Inferior parietal cortex (tissue), 1 donor: ENCODE results near the gene OCIAD1.
"Not testable (repeated sequence)": the region's sequence is repeated elsewhere in the genome, so short reads cannot be mapped to it uniquely, and the experiment has no call there.

Experiments
- DNase-seq: peaks from one replicate; pipeline ENCODE4 v3.0.0-alpha.2; 2016; ENCODE audit errors: extremely low spot score

The OCIAD1 gene

DNA sequence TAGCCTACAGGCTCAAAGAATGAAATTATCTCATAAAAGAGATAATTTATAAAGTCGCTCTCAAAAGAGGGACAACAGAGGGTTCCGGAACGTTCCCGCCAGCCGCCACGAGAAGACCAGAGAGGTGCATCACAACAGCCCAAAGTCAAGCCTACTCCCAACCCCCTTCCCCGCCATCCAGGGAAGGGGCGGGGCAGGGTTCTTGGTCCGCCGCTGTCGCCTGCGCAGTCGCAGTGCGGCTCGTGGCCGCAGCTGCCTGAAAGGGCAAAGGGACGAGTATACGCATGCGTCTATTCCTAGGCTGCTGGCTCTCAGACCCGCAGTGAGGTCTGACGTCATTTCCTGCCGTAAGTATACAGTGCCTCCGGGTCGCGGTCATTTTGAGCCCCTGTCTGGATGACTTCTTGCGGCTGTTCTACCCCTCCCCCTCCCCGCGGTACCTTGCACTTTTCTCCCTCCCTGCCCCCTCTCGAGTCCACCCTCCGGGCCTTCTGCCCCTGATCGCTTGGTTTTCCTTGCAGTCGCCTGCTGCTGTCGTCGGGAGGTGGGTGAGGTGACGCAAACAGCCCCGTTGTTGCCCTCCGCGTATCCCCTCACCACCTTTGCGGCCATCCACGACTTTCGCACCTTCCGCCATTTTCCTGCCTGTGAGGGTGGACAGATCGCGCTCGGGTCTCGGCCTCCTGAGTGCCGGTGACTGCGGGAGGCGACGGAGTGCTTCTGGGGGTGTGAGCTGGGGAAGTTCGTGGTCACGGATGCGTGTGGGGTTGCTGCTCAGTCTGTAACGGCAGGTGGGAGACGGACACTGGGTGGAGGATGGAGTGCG, at the start of gene OCIAD1:
Gene OCIAD1 (plus strand): TSS at position 383 of the 826 bp plus-strand sequence. CDS start 1,537 bp downstream, outside the sequence.
- peak; percentile 99 for DNase-seq

- DNase-seq, result no peak
Measured at GRCh38 chr4:48781968-48782367, 48.9 kb upstream of the OCIAD1 start.

DNA sequence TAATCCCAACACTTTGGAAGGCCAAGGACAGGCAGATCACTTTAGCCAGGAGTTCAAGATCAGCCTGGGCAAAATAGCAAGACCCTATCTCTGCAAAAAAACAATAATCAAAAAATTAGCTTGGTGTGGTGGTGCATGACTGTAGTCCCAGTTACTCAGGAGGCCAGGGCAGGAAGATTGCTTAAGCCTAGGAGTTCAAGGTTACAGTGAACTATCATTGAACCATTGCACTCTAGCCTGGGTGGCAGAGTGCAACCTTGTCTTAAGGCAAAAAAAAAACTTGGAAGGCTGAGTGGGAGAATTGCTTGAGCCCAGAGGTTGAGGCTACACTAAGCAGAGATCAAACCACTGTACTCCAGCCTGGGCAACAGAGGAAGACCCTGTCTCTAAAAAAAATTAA, 45.6 kb upstream of the OCIAD1 start:
- no peak for DNase-seq

DNA sequence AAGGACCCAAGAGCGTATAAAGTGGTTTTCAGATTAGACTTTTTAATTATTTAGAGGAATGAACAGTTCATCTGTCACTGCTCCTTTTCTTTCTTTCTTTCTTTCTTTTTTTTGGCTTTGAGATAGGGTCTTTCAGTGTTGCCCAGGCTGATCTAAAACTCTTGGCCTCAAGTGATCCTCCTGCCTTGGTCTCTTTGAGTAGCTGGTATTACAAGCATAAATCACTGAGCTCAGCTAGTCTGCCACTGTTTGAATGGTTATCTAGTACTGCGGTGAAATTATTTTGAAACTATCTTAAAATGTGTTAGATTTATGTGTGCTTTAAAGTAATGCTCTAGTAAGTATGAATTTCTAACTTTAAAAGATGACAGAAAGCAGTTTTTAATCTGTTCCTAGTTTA, 44.3 kb upstream of the OCIAD1 start:
- DNase-seq, result no peak

DNA sequence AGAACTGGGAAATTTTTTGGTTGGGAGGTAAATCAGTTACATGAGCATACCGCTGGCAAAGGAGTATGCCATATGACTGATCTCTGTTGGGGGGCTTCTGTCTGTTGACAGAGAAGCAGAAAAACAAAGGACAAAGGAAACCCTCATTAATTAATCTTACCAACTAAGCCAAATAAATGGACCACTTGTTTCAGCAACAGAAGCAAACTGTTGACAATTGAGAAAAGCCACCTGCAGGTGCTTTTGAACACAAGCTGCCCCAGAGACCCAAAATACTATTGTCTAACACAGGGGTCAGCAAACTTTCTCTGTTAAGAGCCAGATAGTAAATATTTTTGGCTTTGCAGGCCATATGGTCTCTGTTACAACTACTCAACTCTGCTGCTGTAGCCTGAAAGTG, 43.8 kb upstream of the OCIAD1 start:
- peak; percentile 68 for DNase-seq

- no peak for DNase-seq
Measured at GRCh38 chr4:48790561-48790960, 40.3 kb upstream of the OCIAD1 start.

DNA sequence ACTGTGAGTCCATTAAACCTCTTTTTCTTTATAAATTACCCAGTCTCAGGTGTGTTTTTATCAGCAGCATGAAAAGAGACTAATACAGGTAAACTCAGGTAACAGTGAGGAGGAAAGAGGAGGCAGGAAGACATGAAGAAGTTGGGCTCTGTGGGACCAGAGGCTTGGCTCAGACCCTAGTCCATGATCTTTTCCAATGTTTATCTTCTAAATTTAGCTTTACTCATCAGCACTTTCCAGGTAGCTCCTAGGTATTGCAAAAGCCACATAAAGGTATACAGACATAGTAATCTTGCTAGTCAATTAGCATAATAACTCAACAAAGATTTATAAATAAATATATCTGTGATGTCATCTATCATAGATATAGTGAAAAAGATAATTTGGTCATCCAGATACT, 39.6 kb upstream of the OCIAD1 start:
- DNase-seq, result no peak

DNA sequence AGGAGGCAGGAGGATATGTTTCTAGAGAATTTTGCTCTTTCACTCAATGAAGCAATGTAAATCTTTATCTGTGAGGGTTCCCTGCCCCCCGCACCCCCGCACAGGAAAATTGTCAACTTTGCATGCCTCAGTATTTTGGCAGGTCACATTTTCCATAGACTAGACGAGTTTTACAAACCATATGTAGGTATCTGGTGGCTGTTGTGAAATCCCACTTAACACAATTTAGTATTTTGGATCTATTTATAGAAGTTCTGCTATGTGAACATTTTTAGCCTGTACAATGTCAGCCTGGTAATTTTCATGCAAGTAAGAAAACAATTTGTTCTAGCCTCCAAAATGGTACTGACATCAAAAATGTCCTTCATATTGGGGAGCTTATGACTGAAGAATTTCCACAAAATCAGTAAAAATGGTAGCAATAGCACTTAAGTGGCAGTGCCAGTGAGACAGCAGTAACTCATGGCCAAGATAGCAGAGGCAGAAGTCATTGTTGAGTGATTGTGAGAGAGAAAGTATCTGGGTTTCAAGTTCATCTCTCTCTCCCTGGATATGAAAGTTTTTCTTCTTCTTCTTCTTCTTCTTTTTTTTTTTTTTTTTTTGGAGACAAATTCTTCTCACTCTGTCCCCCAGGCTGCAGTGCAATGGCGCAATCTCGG, 38.4 kb upstream of the OCIAD1 start:
- no peak for DNase-seq

DNA sequence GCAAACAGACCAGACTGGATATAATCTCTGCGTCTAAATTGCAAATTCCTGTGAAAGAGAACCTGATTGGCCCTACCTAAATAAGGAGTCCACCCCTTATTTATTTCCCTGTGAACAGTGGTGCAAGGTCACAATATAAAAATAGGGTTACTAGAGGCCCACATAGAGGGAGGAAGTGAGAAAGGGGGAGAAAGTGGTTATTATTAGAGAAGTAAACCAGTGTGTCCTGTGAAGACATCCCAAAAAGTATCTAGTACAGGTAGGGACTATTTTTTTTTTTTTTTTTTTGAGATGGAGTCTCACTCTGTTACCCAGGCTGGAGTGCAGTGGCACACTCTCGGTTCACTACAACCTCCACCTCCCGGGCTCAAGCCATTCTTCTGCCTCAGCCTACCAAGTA, 35.8 kb upstream of the OCIAD1 start:
- DNase-seq, result no peak

- DNase-seq, result no peak
Measured at GRCh38 chr4:48796191-48796926, 34.5 kb upstream of the OCIAD1 start.

GRCh38 chr4:48796927-48797679, 33.8 kb upstream of the OCIAD1 start:
- no peak for DNase-seq

GRCh38 chr4:48798117-48798516, 32.8 kb upstream of the OCIAD1 start:
- DNase-seq, result no peak

DNA sequence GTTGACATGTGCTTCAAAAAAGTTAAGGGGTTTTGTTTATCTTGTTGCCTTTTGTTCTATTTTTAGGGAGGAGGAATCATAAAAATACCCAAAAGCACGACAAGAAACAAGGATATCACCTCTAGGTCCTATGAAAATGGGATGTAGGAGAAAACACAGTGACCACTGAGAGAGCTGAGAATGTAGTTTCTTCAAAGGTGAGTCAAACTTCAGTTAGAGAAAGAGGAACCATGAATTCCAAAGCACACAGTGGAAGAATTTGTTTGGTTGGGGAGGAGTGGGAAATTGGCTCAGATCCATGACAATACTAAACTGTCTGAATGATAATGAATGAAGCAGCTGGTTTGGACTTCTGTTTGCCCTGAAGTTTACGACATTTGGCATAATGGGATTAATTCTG, 31.7 kb upstream of the OCIAD1 start:
- no peak for DNase-seq

GRCh38 chr4:48800155-48800554, 30.7 kb upstream of the OCIAD1 start:
- not testable (repeated sequence) for DNase-seq

DNA sequence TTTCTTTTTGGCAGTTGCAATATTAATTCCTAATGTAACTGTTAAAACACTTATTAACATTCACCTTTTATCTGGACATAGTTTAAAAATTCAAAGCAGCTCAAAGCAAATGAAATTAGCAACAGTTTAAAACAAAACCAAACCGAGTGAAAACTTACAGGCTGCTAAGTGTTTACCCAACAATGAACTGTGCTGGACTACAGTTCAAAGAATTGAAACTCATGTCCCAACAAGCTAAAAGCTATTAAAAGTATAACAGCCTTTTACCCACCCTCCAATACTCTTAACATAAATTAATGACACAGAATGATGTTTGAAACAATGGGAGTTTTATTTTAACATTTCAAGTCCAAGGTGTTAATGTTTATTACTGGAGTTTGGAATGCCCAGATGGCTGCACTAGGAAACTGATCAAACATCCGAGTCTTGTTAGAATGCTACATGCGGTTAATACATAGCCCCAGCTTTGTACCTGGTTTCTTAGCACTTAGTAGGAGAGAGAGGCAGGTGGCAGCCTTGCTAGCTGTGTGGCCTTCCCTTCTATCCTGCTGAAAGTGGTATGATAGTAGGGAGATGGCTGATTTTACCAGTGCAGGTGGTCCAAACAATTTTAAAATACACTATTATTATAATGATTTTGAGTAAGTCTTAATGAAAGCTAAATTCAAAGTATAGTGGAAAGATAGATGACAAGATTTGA, 29.7 kb upstream of the OCIAD1 start:
- DNase-seq, result no peak

DNA sequence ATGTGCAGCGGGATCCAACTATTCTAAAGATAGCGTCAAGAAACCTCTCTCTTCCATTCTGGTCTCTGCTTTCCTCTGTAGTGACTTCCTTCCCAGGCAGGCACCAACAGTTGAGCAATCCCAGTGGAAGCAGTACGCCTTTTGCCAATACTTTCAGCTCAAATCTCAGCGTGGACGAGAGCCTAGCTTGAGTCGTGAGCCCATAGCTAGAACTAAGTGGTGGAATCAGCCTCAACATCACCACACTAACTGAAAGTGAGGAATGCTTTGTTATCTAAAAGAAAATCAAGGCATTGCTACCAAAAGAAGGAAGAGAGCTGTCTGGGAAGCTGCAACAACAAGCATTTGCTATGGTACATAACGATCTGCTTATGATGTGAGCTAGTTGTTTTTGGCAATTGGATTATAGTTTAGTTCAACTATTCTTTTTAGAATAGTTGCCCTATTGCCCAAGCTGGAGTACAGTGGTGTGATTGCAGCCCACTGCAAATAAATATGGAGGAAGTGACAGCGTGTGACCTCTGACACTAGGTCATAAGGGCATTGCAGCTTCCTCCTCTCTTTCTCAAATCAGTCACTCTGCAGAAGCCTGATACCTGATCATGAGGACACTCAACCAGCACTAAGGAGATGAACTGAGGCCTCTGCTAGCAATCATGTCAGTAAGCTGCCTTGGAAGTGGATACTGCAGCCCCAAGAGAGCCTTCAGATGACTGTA, 26.1 kb upstream of the OCIAD1 start:
- no peak for DNase-seq

- no peak for DNase-seq
Measured at GRCh38 chr4:48812866-48813265, 18.0 kb upstream of the OCIAD1 start.

DNA sequence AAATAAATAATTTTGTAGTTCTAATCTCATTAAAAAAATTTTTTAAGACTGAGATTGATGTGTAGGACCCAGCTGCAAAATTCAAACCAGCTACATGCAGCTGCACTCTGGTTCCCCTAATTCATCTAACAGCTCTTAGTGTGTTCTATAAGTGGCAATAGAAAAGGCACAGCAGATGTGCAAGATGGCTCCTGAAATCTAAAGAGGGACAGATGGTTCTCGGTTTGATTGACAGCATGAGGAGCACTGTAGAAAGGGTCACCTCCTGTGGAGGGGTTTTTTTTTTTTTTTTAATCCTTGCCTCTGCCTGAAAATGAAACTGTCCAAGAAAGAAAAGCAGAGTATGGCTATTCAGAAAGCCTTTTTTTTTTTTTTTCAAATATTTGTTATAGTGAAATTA, 16.9 kb upstream of the OCIAD1 start:
- DNase-seq, result no peak

DNA sequence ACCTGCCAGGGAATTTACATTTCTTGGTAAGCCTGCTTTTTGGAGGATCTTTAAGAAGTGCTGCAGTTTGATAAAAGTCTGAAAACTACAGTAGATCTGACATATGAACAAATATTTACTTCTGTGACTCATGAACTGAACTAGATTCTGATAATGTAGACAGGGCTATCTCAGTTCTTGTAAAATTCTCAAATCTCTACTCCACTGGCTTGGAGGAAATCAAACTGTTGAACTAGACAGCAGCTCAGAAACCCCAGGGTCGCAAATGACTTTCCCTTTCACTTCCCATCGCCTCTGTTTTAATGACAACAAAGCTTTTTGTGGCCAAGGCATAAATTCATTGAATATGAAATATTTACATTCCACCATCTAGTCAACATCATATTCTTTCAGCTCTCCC, 15.4 kb upstream of the OCIAD1 start:
- DNase-seq, result no peak

- DNase-seq, result not testable (repeated sequence)
Measured at GRCh38 chr4:48816297-48816696, 14.6 kb upstream of the OCIAD1 start.

GRCh38 chr4:48816971-48817370, 13.9 kb upstream of the OCIAD1 start:
- no peak for DNase-seq
